Mesendoderm (in vitro differentiated cells): ENCODE measurements around the gene GRM8.

Source experiments
- DNase-seq: peaks from one replicate; pipeline ENCODE4 v3.0.0; 2013
- H2AK5ac ChIP-seq: 2 replicates; pipeline ENCODE4 v1.6.1; 2013; ENCODE audit warnings: low read length, inconsistent platforms
- H2BK120ac ChIP-seq: 2 replicates; pipeline ENCODE4 v1.6.1; 2013; ENCODE audit warnings: low read depth, mild to moderate bottlenecking, low read length, moderate library complexity, mixed read lengths
- H2BK15ac ChIP-seq: replicated peaks from 2 replicates; pipeline ENCODE4 v1.6.1; 2013; ENCODE audit warnings: low read depth, mild to moderate bottlenecking, moderate library complexity
- H2BK5ac ChIP-seq: 2 replicates; pipeline ENCODE4 v1.6.1; 2013; ENCODE audit warnings: low read length, inconsistent platforms
- H3K18ac ChIP-seq: 2 replicates; pipeline ENCODE4 v1.6.1; 2013; ENCODE audit warnings: mild to moderate bottlenecking, low read length, mixed read lengths
- H3K23ac ChIP-seq: one replicate; pipeline ENCODE4 v1.6.1; 2013; ENCODE audit warnings: low read length
- H3K27ac ChIP-seq: 2 replicates; pipeline ENCODE4 v1.5.1; 2013; ENCODE audit warnings: low read depth, mild to moderate bottlenecking, inconsistent platforms, low read length, moderate library complexity
- H3K27me3 ChIP-seq: 2 replicates; pipeline ENCODE4 v1.6.1; 2013; ENCODE audit warnings: low read length, control low read depth, mild to moderate bottlenecking, inconsistent platforms; ENCODE audit not compliant: insufficient read depth, poor library complexity
- H3K36me3 ChIP-seq: 2 replicates; pipeline ENCODE4 v1.6.1; 2013; ENCODE audit warnings: low read length, inconsistent platforms; ENCODE audit not compliant: control insufficient read depth, insufficient read depth
- H3K4ac ChIP-seq: one replicate; pipeline ENCODE4 v1.6.1; 2013; ENCODE audit warnings: low read depth, mild to moderate bottlenecking, low read length, moderate library complexity
- H3K4me1 ChIP-seq: 2 replicates; pipeline ENCODE4 v1.6.1; 2013; ENCODE audit warnings: low read depth, low read length, inconsistent platforms; ENCODE audit not compliant: control insufficient read depth
- H3K4me2 ChIP-seq: 2 replicates; pipeline ENCODE4 v1.6.1; 2013; ENCODE audit warnings: low read length
- H3K4me3 ChIP-seq: 2 replicates; pipeline ENCODE4 v1.5.1; 2013; ENCODE audit warnings: mild to moderate bottlenecking, low read length
- H3K56ac ChIP-seq: one replicate; pipeline ENCODE4 v1.6.1; 2013; ENCODE audit warnings: low read length
- H3K79me1 ChIP-seq: 2 replicates; pipeline ENCODE4 v1.6.1; 2013; ENCODE audit warnings: low read length, inconsistent platforms
- H3K79me2 ChIP-seq: 2 replicates; pipeline ENCODE4 v1.6.1; 2013; ENCODE audit warnings: mild to moderate bottlenecking, low read length; ENCODE audit not compliant: control insufficient read depth, insufficient read depth
- H3K9ac ChIP-seq: 2 replicates; pipeline ENCODE4 v1.6.1; 2013; ENCODE audit warnings: low read length, inconsistent platforms
- H4K5ac ChIP-seq: one replicate; pipeline ENCODE4 v1.6.1; 2013; ENCODE audit warnings: low read length
- H4K8ac ChIP-seq: one replicate; pipeline ENCODE4 v1.6.1; 2013; ENCODE audit warnings: low read depth, mild to moderate bottlenecking, control low read depth, low read length, moderate library complexity
- WGBS: extraction: QIAGEN DNeasy Blood & Tissue Kit; methylation state at CpG from one replicate; pipeline ENCODE4 v1.1.7; 2013; ENCODE audit warnings: low lambda C conversion rate, missing lambda C conversion rate; ENCODE audit not compliant: insufficient coverage; ENCODE audit errors: extremely low coverage; 5-methylcytosine and 5-hydroxymethylcytosine counted together

Gene GRM8

DNA sequence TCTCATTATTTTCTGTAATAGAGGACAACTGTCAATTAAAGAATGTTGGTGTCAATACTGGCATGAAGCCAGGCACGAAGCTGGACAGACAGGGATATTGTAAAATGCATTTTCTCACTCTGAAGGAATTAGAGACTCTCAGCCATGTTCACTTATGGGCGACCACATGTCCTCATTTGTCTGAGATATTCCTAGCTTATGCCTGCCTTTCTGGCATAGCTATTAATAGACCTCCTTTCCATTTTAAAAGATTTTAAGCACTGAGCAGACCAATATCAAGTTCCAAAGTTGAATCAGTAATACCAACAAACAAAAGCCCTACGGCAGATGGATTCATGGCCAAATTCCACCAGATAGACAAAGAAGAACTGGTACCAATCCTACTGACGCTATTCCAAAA lies 589.9 kb downstream of the GRM8 start:
- H3K56ac ChIP-seq = no peak overlapping the region
- H3K4me2 ChIP-seq = no peak overlapping the region
- H3K23ac ChIP-seq = no peak overlapping the region
- no peaks in the 10 kb centered on the region for H3K79me1 ChIP-seq
- H2BK15ac ChIP-seq = no peak overlapping the region
- no peak for DNase-seq
- no CpG with 5 or more reads among the region's 4 CpGs for WGBS
- no peaks in the 10 kb centered on the region for H3K79me2 ChIP-seq
- no peak overlapping the region for H2AK5ac ChIP-seq
- H3K4me3 ChIP-seq = no peak overlapping the region
- H4K5ac ChIP-seq = no peak overlapping the region
- no peaks in the 10 kb centered on the region for H3K36me3 ChIP-seq
- no peak overlapping the region for H2BK120ac ChIP-seq
- H3K27ac ChIP-seq = no peak overlapping the region
- H3K4me1 ChIP-seq = no peaks in the 10 kb centered on the region
- H3K27me3 ChIP-seq = no peaks in the 10 kb centered on the region
- H3K9ac ChIP-seq = no peak overlapping the region
- no peak overlapping the region for H3K4ac ChIP-seq
- no peak overlapping the region for H2BK5ac ChIP-seq
- H3K18ac ChIP-seq = no peak overlapping the region
- H4K8ac ChIP-seq = no peak overlapping the region

- Histone ChIP-seq H3K4ac (no peak overlapping the region), H3K4me1 (no peaks in the 10 kb centered on the region), H3K27ac (no peak overlapping the region), H4K5ac (no peak overlapping the region), H2BK15ac (no peak overlapping the region), H4K8ac (no peak overlapping the region), H3K18ac (no peak overlapping the region), H3K56ac (no peak overlapping the region), H3K23ac (no peak overlapping the region), H3K4me2 (no peak overlapping the region), H3K79me2 (no peaks in the 10 kb centered on the region), H2BK120ac (no peak overlapping the region), H3K9ac (no peak overlapping the region), H3K79me1 (no peaks in the 10 kb centered on the region), H3K27me3 (no peaks in the 10 kb centered on the region), H2AK5ac (no peak overlapping the region), H3K36me3 (no peaks in the 10 kb centered on the region), H3K4me3 (no peak overlapping the region), H2BK5ac (no peak overlapping the region)
- WGBS = no CpG with 5 or more reads among the region's 3 CpGs
- DNase-seq = no peak
Measured at GRCh38 chr7:126659124-126659523, 593.6 kb downstream of the GRM8 start.

DNA sequence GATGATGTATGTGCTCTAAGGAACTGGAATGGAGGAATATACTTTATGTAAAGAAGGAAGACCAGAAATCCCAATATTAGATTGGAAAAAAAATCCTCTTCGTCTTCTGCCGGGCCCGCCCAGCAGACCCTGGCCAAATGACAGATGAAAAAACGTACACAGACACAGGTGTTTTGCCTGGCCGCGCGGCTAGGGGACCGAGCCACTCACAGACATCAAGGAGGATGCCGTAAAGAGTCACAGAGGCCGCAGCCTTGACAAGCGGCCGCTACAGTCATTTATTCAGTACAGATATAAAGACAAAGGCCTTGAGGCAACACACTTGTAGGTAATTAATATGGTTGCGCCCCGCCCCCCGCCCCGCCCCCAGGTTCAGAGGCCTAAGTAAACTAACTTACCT lies 594.1 kb downstream of the GRM8 start:
- Histone ChIP-seq H3K79me2 (no peaks in the 10 kb centered on the region), H3K79me1 (no peaks in the 10 kb centered on the region), H2AK5ac (no peak overlapping the region), H3K18ac (no peak overlapping the region), H3K9ac (no peak overlapping the region), H3K4ac (no peak overlapping the region), H2BK120ac (no peak overlapping the region), H4K8ac (peak overlapping the region; percentile 28), H3K27ac (no peak overlapping the region), H3K27me3 (no peaks in the 10 kb centered on the region), H4K5ac (no peak overlapping the region), H2BK5ac (no peak overlapping the region), H3K56ac (no peak overlapping the region), H3K4me2 (no peak overlapping the region), H3K4me3 (no peak overlapping the region), H2BK15ac (no peak overlapping the region), H3K36me3 (no peaks in the 10 kb centered on the region), H3K4me1 (no peaks in the 10 kb centered on the region), H3K23ac (no peak overlapping the region)
- WGBS = no CpG with 5 or more reads among the region's 16 CpGs
- DNase-seq = no peak

GRCh38 chr7:126657599-126658358 lies 595.0 kb downstream of the GRM8 start:
- no peaks in the 10 kb centered on the region for H3K36me3 ChIP-seq
- H2BK15ac ChIP-seq = no peak overlapping the region
- no peak overlapping the region for H2AK5ac ChIP-seq
- H3K4ac ChIP-seq = no peak overlapping the region
- H3K27me3 ChIP-seq = no peaks in the 10 kb centered on the region
- no peak overlapping the region for H3K4me3 ChIP-seq
- H4K5ac ChIP-seq = no peak overlapping the region
- H3K4me2 ChIP-seq = no peak overlapping the region
- no peaks in the 10 kb centered on the region for H3K79me2 ChIP-seq
- no peak overlapping the region for H3K56ac ChIP-seq
- DNase-seq = no peak
- H2BK5ac ChIP-seq = no peak overlapping the region
- no peak overlapping the region for H3K27ac ChIP-seq
- H3K23ac ChIP-seq = no peak overlapping the region
- WGBS = no CpG with 5 or more reads among the region's 6 CpGs
- no peak overlapping the region for H2BK120ac ChIP-seq
- H3K9ac ChIP-seq = no peak overlapping the region
- no peaks in the 10 kb centered on the region for H3K4me1 ChIP-seq
- H4K8ac ChIP-seq = no peak overlapping the region
- H3K18ac ChIP-seq = no peak overlapping the region
- no peaks in the 10 kb centered on the region for H3K79me1 ChIP-seq

GRCh38 chr7:126657137-126657536 lies 595.6 kb downstream of the GRM8 start:
- Histone ChIP-seq H3K18ac (no peak overlapping the region), H3K56ac (no peak overlapping the region), H4K8ac (no peak overlapping the region), H3K4ac (no peak overlapping the region), H3K23ac (no peak overlapping the region), H4K5ac (no peak overlapping the region), H3K27ac (no peak overlapping the region), H3K36me3 (no peaks in the 10 kb centered on the region), H3K79me1 (no peaks in the 10 kb centered on the region), H2BK120ac (no peak overlapping the region), H2BK5ac (no peak overlapping the region), H3K9ac (no peak overlapping the region), H2BK15ac (no peak overlapping the region), H3K4me1 (no peaks in the 10 kb centered on the region), H3K79me2 (no peaks in the 10 kb centered on the region), H3K4me3 (no peak overlapping the region), H3K4me2 (no peak overlapping the region), H3K27me3 (no peaks in the 10 kb centered on the region), H2AK5ac (no peak overlapping the region)
- 100% methylated on average over 1 of the region's 3 CpGs for WGBS
- no peak for DNase-seq

- H3K4me2 ChIP-seq = no peak overlapping the region
- H3K27ac ChIP-seq = no peak overlapping the region
- WGBS = no CpG with 5 or more reads among the region's 6 CpGs
- H3K4ac ChIP-seq = no peak overlapping the region
- H4K8ac ChIP-seq = no peak overlapping the region
- no peak overlapping the region for H2BK5ac ChIP-seq
- peak; percentile 48 for DNase-seq
- H3K56ac ChIP-seq = no peak overlapping the region
- H3K23ac ChIP-seq = no peak overlapping the region
- no peak overlapping the region for H2BK120ac ChIP-seq
- H3K9ac ChIP-seq = no peak overlapping the region
- H2AK5ac ChIP-seq = no peak overlapping the region
- no peaks in the 10 kb centered on the region for H3K27me3 ChIP-seq
- H3K79me2 ChIP-seq = no peaks in the 10 kb centered on the region
- H3K79me1 ChIP-seq = no peaks in the 10 kb centered on the region
- H3K4me1 ChIP-seq = no peaks in the 10 kb centered on the region
- no peak overlapping the region for H4K5ac ChIP-seq
- H3K4me3 ChIP-seq = no peak overlapping the region
- no peaks in the 10 kb centered on the region for H3K36me3 ChIP-seq
- H3K18ac ChIP-seq = no peak overlapping the region
- no peak overlapping the region for H2BK15ac ChIP-seq
Measured at GRCh38 chr7:126656165-126656564, 596.6 kb downstream of the GRM8 start.
